GM19025 (cell line): ENCODE data around the gene CLDN6.
"Not testable (repeated sequence)": the region's sequence is repeated elsewhere in the genome, so short reads cannot be mapped to it uniquely, and the experiment has no call there.

Source experiments
- ATAC-seq: cut with Tn5 transposase; IDR thresholded peaks from one replicate; pipeline ENCODE4 v1.9.1; 2021; ENCODE audit warnings: mild to moderate bottlenecking, low read depth, moderate library complexity; ENCODE audit not compliant: unreplicated experiment

The CLDN6 gene

GRCh38 chr16:3017794-3018506, at the start of gene CLDN6:
TSS of gene CLDN6 (minus strand) at chr16:3018183. CDS start at chr16:3016021, 2,162 bp downstream.
- ATAC-seq: no peak

GRCh38 chr16:3066440-3066748, 48.4 kb upstream of the CLDN6 start:
- no peak for ATAC-seq

- no peak for ATAC-seq
Observed at GRCh38 chr16:3065742-3066439, 47.9 kb upstream of the CLDN6 start.

- ATAC-seq: no peak
Observed at GRCh38 chr16:3065069-3065741, 47.2 kb upstream of the CLDN6 start, which contains the start of gene IL32. TSS of gene IL32 (plus strand) at chr16:3065640. CDS start at chr16:3065812, 172 bp downstream.

GRCh38 chr16:3063625-3064386, 45.8 kb upstream of the CLDN6 start:
- ATAC-seq: no peak

- no peak for ATAC-seq
Observed at GRCh38 chr16:3062553-3062952, 44.6 kb upstream of the CLDN6 start.

- ATAC-seq: no peak
Observed at GRCh38 chr16:3060339-3061127, 42.5 kb upstream of the CLDN6 start.

- no peak for ATAC-seq
Observed at GRCh38 chr16:3059723-3060242, 41.8 kb upstream of the CLDN6 start.

- peak; percentile 77 for ATAC-seq
Observed at GRCh38 chr16:3059041-3059722, 41.2 kb upstream of the CLDN6 start.

GRCh38 chr16:3058139-3059030, 40.4 kb upstream of the CLDN6 start:
- no peak for ATAC-seq

- no peak for ATAC-seq
Observed at GRCh38 chr16:3057181-3058138, 39.5 kb upstream of the CLDN6 start.

GRCh38 chr16:3056336-3057180, 38.6 kb upstream of the CLDN6 start:
- ATAC-seq: no peak

- ATAC-seq: not testable (repeated sequence)
Observed at GRCh38 chr16:3055734-3056115, 37.7 kb upstream of the CLDN6 start.

GRCh38 chr16:3054965-3055733, 37.2 kb upstream of the CLDN6 start:
- no peak for ATAC-seq

- ATAC-seq: not testable (repeated sequence)
Observed at GRCh38 chr16:3053330-3053710, 35.3 kb upstream of the CLDN6 start.
